WTC11 (cell line): Measurements from ENCODE around the gene PDE8B. TPM values are rescaled to one million over a fixed set of nuclear protein-coding genes. Genes with fewer than 3 reads are reported as not detected.

Experiments
- ATAC-seq: fragments of 200-7000 bp; cut with Tn5 transposase; 2 replicates; pipeline ENCODE4 v1.10.0; 2021; ENCODE audit warnings: mild to moderate bottlenecking, moderate library complexity
- CTCF ChIA-PET: fragments of 300-600 bp; sonication (Branson Sonifier 250); formaldehyde crosslinking; loops from one replicate; lab custom pipeline; 2021; ENCODE audit warnings: antibody characterized with exemption; lab: Charles Lee
- POLR2A ChIA-PET: fragments of 350-600 bp; sonication (Branson Sonifier 250); formaldehyde crosslinking; loops from one replicate; lab custom pipeline; 2021; ENCODE audit warnings: antibody characterized with exemption; lab: Charles Lee
- DNase-seq: peaks from one replicate; pipeline ENCODE4 v3.0.0; 2021; ENCODE audit warnings: low spot score
- H3K27ac Mint-ChIP-seq: 2 replicates; pipeline ENCODE4 v1.8.0; 2021; ENCODE audit warnings: mixed read lengths
- H3K27me3 Mint-ChIP-seq: 2 replicates; pipeline ENCODE4 v1.8.0; 2021; ENCODE audit warnings: low read depth, mild to moderate bottlenecking, moderate library complexity, mixed read lengths
- H3K36me3 Mint-ChIP-seq: 2 replicates; pipeline ENCODE4 v1.8.0; 2021; ENCODE audit warnings: mixed read lengths
- H3K4me1 Mint-ChIP-seq: 2 replicates; pipeline ENCODE4 v1.8.0; 2022; ENCODE audit warnings: mixed read lengths
- H3K4me3 Mint-ChIP-seq: 2 replicates; pipeline ENCODE4 v1.8.0; 2021; ENCODE audit warnings: mild to moderate bottlenecking, moderate library complexity, mixed read lengths
- H3K9me3 Mint-ChIP-seq: 2 replicates; pipeline ENCODE4 v1.8.0; 2021; ENCODE audit warnings: mixed read lengths
- ATF2 ChIP-seq: sonication (generic); formaldehyde crosslinking; IDR thresholded peaks from 2 replicates; pipeline ENCODE4 v1.8.1; 2022; ENCODE audit warnings: low read depth, missing genetic modification reagents, borderline replicate concordance
- ATF6 ChIP-seq: sonication (generic); formaldehyde crosslinking; IDR thresholded peaks from 2 replicates; pipeline ENCODE4 v1.8.1; 2023; ENCODE audit warnings: mild to moderate bottlenecking, missing genetic modification reagents
- CDX4 ChIP-seq: fragments of 250-450 bp; sonication (Bioruptor Pico); IDR thresholded peaks from 2 replicates; pipeline ENCODE4 v1.9.0; 2021; ENCODE audit warnings: moderate library complexity, mild to moderate bottlenecking, inconsistent platforms, borderline replicate concordance
- CREB1 ChIP-seq: sonication (generic); formaldehyde crosslinking; IDR thresholded peaks from 2 replicates; pipeline ENCODE4 v1.8.0; 2023; ENCODE audit warnings: mild to moderate bottlenecking, missing genetic modification reagents
- FOXP1 ChIP-seq: sonication (generic); formaldehyde crosslinking; IDR thresholded peaks from 2 replicates; pipeline ENCODE4 v1.8.0; 2022; ENCODE audit warnings: missing genetic modification reagents, mild to moderate bottlenecking, moderate library complexity, borderline replicate concordance
- GTF2I ChIP-seq: fragments of 250-450 bp; sonication (Bioruptor Pico); conservative IDR thresholded peaks from 2 replicates; pipeline ENCODE4 v1.4.0; 2021; ENCODE audit warnings: mild to moderate bottlenecking
- NR3C1 ChIP-seq: sonication (generic); formaldehyde crosslinking; conservative IDR thresholded peaks from 2 replicates; pipeline ENCODE4 v1.8.1; 2023; ENCODE audit warnings: low read depth, mild to moderate bottlenecking, missing genetic modification reagents
- STAT6 ChIP-seq: sonication (generic); formaldehyde crosslinking; conservative IDR thresholded peaks from 2 replicates; pipeline ENCODE4 v1.8.1; 2023; ENCODE audit warnings: mild to moderate bottlenecking, low read depth, missing genetic modification reagents, moderate library complexity
- TEAD4 ChIP-seq: sonication (generic); formaldehyde crosslinking; IDR thresholded peaks from 2 replicates; pipeline ENCODE4 v1.8.0; 2022; ENCODE audit warnings: mild to moderate bottlenecking, missing genetic modification reagents
- TP53 ChIP-seq: sonication (generic); formaldehyde crosslinking; IDR thresholded peaks from 2 replicates; pipeline ENCODE4 v1.8.1; 2023; ENCODE audit warnings: mild to moderate bottlenecking, missing genetic modification reagents
- ZBTB21 ChIP-seq: sonication (generic); formaldehyde crosslinking; IDR thresholded peaks from 2 replicates; pipeline ENCODE4 v1.8.1; 2023; ENCODE audit warnings: mild to moderate bottlenecking, missing genetic modification reagents, borderline replicate concordance
- ZBTB43 ChIP-seq: sonication (generic); formaldehyde crosslinking; IDR thresholded peaks from 2 replicates; pipeline ENCODE4 v1.8.1; 2023; ENCODE audit warnings: mild to moderate bottlenecking, missing genetic modification reagents
- ZNF232 ChIP-seq: sonication (generic); formaldehyde crosslinking; IDR thresholded peaks from 2 replicates; pipeline ENCODE4 v1.8.0; 2022; ENCODE audit warnings: mild to moderate bottlenecking, missing genetic modification reagents
- ZNF317 ChIP-seq: sonication (generic); formaldehyde crosslinking; IDR thresholded peaks from 2 replicates; pipeline ENCODE4 v1.8.1; 2023; ENCODE audit warnings: low read depth, mild to moderate bottlenecking, moderate library complexity, missing genetic modification reagents, borderline replicate concordance
- total RNA-seq: library from RNA; stranded (reverse); gene quantifications from 3 replicates; pipeline ENCODE4 v1.2.3, GENCODE V29; 2021
- TF ChIP-seq, protein P1 (sequence below): sonication (generic); formaldehyde crosslinking; IDR thresholded peaks from 2 replicates; pipeline ENCODE4 v1.8.1; 2022; ENCODE audit warnings: missing genetic modification reagents, borderline replicate concordance
- TF ChIP-seq, protein P2 (sequence below): fragments of 250-450 bp; sonication (Bioruptor Pico); IDR thresholded peaks from 2 replicates; pipeline ENCODE4 v2.1.2; 2022; ENCODE audit warnings: mild to moderate bottlenecking, moderate library complexity
- TF ChIP-seq, protein P3 (sequence below): sonication (generic); formaldehyde crosslinking; IDR thresholded peaks from 2 replicates; pipeline ENCODE4 v1.8.1; 2022; ENCODE audit warnings: low read depth, mild to moderate bottlenecking, moderate library complexity, missing genetic modification reagents, borderline replicate concordance
- TF ChIP-seq, protein P4 (sequence below): fragments of 250-450 bp; sonication (Bioruptor Pico); IDR thresholded peaks from 2 replicates; pipeline ENCODE4 v1.8.0; 2021; ENCODE audit warnings: mild to moderate bottlenecking

The PDE8B gene
- total RNA-seq, 1 experiment from 2014 or later, result 0.31 TPM

GRCh38 chr5:77390795-77391194 is 180.3 kb downstream of the PDE8B start (continued):
- TF ChIP-seq, protein P1, sequence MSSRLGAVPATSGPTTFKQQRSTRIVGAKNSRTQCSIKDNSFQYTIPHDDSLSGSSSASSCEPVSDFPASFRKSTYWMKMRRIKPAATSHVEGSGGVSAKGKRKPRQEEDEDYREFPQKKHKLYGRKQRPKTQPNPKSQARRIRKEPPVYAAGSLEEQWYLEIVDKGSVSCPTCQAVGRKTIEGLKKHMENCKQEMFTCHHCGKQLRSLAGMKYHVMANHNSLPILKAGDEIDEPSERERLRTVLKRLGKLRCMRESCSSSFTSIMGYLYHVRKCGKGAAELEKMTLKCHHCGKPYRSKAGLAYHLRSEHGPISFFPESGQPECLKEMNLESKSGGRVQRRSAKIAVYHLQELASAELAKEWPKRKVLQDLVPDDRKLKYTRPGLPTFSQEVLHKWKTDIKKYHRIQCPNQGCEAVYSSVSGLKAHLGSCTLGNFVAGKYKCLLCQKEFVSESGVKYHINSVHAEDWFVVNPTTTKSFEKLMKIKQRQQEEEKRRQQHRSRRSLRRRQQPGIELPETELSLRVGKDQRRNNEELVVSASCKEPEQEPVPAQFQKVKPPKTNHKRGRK (CRISPR knock-in tag), result no peak
- no peak for TF ChIP-seq TEAD4 (CRISPR knock-in tag)
- no peak for TF ChIP-seq FOXP1 (CRISPR knock-in tag)
- TF ChIP-seq CDX4, result no peak
- TF ChIP-seq ZBTB21, result no peak
- TF ChIP-seq, protein P2, sequence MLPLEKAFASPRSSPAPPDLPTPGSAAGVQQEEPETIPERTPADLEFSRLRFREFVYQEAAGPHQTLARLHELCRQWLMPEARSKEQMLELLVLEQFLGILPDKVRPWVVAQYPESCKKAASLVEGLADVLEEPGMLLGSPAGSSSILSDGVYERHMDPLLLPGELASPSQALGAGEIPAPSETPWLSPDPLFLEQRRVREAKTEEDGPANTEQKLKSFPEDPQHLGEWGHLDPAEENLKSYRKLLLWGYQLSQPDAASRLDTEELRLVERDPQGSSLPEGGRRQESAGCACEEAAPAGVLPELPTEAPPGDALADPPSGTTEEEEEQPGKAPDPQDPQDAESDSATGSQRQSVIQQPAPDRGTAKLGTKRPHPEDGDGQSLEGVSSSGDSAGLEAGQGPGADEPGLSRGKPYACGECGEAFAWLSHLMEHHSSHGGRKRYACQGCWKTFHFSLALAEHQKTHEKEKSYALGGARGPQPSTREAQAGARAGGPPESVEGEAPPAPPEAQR (CRISPR knock-in tag), result no peak
- no peak for TF ChIP-seq CREB1
- TF ChIP-seq ATF2 (CRISPR knock-in tag), result no peak
- TF ChIP-seq TP53 (CRISPR knock-in tag), result no peak

GRCh38 chr5:77391240-77391765 is 180.8 kb downstream of the PDE8B start:
- Mint-ChIP-seq H3K27me3 (no peaks in the 10 kb centered on the region; the same call in 1 of the 2 replicates), H3K27ac (no peak overlapping the region), H3K9me3 (peaks cover 10% of the 10 kb centered on the region), H3K36me3 (no peaks in the 10 kb centered on the region), H3K4me1 (peaks cover 9% of the 10 kb centered on the region), H3K4me3 (no peak overlapping the region)
- ChIA-PET POLR2A (no interaction called here), CTCF (no interaction called here)
- DNase-seq (no peak), ATAC-seq (no peak)
- TF ChIP-seq ZNF232, result no peak
- TF ChIP-seq TP53 (CRISPR knock-in tag), result no peak
- no peak for TF ChIP-seq ZNF317
- TF ChIP-seq, protein P2 (CRISPR knock-in tag), result no peak
- TF ChIP-seq, protein P3, sequence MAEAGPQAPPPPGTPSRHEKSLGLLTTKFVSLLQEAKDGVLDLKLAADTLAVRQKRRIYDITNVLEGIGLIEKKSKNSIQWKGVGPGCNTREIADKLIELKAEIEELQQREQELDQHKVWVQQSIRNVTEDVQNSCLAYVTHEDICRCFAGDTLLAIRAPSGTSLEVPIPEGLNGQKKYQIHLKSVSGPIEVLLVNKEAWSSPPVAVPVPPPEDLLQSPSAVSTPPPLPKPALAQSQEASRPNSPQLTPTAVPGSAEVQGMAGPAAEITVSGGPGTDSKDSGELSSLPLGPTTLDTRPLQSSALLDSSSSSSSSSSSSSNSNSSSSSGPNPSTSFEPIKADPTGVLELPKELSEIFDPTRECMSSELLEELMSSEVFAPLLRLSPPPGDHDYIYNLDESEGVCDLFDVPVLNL (CRISPR knock-in tag), result no peak
- no peak for TF ChIP-seq GTF2I (CRISPR knock-in tag)
- TF ChIP-seq NR3C1 (CRISPR knock-in tag), result no peak
- TF ChIP-seq STAT6 (CRISPR knock-in tag), result no peak
- TF ChIP-seq ZBTB43 (CRISPR knock-in tag), result no peak
- TF ChIP-seq ATF6 (CRISPR knock-in tag), result no peak
- TF ChIP-seq, protein P4, sequence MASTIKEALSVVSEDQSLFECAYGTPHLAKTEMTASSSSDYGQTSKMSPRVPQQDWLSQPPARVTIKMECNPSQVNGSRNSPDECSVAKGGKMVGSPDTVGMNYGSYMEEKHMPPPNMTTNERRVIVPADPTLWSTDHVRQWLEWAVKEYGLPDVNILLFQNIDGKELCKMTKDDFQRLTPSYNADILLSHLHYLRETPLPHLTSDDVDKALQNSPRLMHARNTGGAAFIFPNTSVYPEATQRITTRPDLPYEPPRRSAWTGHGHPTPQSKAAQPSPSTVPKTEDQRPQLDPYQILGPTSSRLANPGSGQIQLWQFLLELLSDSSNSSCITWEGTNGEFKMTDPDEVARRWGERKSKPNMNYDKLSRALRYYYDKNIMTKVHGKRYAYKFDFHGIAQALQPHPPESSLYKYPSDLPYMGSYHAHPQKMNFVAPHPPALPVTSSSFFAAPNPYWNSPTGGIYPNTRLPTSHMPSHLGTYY, result no peak
